CD4-positive, alpha-beta T cell treated with Interleukin-10 for 1 hour (primary cell): ENCODE data around the gene IL1R2.

Experiments
- DNase-seq: peaks from one replicate; pipeline ENCODE4 v3.0.0-alpha.2; 2020

IL1R2 gene

DNA sequence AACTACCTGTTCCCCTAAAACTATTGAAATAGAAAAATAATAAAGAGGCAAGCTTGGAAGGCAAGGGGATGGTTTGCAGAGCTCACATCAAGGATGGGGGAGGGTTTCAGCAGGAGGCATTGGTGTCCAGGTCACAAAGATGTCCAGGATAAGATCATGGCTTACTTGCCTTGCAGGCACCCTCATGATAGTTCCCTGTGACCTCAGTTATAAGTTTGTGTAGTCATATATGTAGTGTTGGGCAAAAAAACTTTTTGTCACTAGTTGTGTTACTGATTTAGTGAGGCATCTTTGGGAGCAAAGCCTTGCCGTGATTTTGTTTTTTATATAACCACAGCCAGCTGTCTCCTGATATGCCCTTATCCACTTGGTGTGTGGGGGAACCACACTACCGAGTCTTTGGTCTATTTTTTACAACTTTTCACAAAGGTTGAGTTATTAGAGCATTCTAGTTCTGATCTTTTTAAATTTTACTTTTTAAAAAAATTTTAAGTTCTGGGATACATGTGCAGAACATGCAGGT lies 53.3 kb downstream of the IL1R2 start:
- DNase-seq, result no peak

DNA sequence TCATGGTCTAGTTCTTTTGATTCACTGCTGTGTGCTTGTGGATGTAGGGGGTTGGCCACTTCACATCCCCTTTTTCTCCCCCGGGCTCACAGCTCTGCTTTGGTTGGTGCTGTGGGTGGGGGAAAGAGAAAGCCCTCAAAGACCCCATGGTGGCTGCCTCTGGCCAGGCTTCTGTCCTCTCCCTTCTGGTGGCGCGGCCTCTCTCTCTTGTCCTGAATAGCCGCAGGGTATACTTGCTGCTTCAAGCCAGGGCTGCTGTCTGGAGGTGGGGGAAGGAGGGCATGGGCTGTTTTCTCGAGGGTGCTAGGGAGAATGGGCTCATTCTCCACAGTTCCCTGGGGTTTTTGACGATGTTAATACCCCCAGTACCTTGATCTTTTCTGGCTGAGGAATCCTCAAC lies 53.9 kb downstream of the IL1R2 start:
- no peak for DNase-seq

DNA sequence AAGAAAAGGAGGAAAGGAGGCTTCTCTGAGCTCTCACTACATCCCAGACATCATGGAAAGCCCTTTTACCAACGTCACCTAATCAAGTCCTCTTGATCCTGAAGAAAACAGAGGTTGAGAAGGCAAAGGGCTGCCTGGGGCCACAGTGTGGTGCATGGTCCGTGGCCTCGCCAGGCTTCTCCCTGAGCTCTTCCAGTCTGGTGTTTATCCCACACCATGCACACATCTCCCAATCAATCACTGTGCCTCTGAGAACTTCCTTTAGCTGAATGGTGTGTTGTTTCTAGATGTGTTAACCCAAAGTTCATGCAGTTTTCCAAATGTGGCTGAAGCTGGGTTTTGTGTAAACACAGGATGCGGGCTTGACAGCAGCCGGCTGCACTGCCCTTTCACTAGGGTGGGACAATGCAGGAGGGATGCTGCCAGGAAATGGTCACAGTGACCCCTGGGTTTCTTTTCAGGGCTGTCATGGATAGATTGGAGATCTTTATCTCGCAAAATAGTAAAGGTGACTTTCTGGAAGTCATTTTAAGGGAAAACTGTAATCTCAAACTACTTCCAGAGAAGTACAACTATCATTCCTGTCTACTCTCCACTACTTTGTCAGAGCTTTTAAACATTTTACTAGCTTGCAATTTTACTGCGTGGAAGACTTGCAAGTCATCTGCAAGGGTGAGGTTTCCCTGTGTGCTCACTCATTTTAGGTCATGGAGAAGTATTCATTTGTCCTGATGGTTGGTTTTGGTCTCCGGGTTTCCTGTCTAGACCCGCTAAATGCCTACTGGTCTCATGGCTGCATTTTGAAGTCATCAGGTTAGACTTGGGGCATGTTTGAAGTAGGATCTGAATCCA lies 54.6 kb downstream of the IL1R2 start:
- DNase-seq, result no peak

DNA sequence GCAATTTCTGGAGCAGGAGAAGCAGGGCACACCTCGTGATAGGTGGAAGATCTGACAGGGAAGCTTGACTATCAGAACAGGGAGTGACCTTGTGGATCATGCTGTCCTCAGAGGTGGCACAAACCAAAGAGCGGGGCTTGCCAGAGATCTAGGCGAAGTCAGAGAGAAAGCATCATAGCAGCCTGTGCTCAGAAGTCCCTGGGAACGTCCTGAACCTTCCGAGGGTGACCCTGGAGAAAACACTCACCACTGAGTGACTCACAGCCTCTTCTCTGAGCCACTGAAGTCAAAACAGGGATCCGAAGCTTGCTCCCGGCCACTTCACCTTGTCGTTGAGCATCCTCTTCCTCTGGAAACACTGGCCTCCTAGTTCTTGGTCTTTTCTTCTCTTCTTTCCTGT lies 56.7 kb downstream of the IL1R2 start:
- no peak for DNase-seq

DNA sequence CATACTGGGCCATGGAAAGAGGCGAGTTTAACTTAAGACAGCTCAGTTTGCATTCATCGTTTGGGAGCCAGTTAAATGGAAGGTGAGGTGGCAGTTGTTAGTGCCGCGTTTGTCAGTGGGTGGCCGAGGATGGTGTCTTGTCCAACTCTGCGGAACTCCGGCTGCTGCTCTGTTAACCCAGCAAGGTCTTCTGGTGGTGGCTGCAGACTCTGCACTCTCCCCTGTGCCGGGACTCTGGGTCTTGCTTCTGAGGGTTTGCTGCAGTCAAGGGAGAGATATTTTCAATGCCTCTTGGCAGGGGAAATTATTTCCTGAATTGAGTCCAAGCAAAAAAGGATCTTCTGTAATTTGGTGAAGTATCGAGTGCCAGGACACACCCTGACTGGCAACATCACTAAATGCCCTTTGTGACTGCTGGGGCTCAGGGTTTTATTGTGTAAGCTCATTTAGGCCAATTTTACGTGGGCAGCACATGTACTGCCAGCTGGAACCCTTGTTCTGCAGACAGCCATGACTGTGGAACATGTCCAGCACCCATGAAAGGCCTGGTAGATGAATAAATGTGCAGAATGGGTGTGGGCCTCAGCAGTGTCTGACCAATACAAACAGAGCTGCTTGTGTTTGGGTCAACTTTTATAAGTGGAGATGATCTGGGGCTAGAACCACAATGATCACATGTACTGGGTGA lies 58.1 kb downstream of the IL1R2 start:
- no peak for DNase-seq

DNA sequence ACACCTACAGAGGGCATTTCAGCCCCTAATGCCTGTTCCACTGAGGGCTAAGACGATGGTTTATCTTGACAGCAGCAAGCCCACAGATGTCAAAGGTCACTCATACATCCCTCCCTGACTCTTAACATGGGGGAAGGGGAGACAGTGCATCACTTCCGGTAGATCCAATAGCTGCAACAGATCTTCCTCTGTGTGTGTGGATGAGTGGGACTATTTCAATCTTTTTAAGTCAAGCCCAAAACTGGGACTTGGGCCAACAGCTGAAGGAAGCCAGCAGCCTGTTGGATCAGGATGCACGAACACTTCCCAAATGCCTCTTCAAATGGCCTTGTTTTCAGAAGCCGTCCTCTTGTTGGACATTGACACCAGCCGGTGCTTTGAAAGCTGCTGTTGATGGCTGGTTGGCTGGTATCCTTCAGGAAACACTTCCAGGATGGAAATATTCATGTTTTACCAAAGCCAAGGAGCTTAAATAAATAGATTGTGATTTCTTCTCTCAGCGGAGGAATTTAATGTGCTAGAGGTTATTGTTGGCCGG lies 59.2 kb downstream of the IL1R2 start:
- DNase-seq, result no peak

DNA sequence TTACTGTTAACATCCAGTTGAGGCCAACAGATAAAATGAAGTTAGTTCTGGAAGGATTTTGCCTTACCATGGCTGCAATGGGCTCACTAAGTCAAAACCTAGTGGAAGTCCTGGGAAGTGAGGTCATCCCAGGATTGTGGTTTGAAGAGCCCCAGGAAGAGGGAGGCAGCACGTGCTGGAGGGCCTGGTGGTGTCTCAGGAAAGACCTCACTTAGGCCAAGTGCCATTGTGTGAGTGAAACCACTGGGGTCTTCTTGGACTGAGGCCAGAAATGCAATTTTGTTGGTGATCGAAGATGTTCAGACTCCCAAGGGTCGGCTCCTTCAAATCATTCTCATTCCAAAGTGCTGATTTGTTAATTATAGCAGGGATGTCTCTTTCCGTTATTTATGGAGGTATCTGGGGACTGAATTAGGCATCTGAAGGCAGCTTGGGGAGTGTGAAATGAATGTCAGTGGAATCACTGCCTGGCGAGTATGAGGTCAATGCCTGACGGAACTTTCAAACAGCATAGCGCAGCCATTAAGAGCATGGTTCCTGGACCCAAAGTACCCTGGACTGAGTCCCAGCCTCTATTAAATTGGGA lies 60.0 kb downstream of the IL1R2 start:
- DNase-seq, result no peak

DNA sequence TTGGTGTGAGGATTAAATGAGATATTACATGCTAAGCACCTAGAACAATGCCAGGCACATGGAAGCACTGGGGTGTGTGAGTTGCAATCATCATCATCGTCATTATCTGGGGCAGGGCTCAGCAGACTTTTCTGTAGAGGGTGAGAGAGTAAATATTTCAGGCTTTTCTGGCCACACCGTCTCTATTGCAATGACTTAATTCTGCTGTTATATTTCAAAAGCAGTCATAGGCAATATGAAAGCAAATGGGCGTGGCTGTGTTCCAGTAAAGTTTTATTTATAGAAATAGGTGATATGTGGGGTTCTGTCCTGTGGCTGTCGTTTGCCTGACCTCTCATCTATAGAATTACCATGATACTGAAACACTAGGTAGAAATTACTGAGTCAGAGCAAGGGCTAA lies 60.6 kb downstream of the IL1R2 start:
- no peak for DNase-seq

DNA sequence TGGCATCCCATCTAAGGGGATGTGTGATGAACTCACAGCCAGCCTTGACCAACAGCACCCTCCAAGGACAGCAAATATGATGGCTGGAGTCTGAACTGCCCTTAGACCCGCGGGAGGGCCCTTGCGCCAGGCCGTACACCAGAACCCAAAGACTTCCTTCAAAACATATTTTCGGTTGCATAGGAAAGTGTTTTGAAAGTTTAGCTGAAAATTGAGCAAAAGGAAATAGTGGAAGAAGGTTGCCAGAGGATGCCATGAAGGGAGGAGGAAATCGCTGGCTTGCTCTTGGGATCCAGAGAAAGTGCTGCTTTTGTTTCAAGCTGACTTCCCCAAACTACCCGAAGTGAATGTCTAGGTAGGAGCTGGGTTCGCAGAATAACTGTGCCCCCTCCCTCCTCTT lies 61.3 kb downstream of the IL1R2 start:
- DNase-seq, result no peak

DNA sequence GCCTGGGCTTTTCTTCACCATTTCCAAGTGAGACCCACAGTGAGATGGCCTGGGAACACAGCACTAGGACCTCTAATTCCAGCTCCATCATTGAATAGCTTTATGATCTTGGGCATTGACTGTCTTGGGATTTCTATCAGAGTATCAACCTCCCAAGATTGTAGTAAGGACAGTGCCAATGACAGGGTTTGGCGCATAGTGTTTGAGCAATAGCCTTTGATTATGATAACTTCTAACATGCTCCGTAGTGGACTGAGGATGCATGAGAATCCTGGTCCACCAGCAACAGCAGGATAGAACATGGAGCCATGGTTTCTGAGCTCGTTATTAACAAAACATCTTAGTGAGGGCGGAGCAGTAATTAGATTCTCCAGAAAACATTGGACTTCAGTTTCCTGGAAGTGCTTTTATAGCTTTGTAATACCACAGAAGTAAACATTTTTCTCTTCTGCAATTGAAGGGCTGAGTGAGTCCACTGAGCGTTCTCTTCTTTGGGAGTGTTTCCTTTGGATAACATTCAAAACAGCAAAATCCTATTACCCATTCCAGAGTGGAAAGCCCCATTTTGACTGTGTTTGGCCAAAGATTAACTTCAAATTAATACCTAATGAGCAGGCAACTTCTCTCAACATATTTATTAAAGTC lies 63.7 kb downstream of the IL1R2 start:
- no peak for DNase-seq

DNA sequence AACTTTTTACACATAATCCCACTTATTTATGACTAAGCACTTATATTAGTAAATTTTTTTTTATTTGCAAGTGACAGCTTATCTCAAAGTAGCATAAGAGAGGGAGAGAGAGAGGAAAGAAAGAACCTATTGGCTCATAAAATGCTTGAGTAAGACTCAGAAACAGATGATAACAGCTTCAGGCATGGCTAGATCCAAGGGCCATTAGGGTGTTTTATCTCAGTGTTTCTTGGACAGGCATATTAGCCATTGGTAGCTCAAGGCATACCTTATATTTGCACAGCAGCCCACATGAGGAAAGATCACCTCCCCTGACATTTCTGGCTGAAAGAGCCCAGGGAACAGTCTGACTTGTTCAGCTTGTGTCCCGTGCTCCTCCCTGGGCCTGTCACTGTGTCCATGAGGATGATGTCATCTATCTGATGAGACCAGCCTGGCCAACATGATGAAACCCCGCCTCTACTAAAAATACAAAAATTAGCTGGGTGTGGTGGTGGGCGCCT lies 64.4 kb downstream of the IL1R2 start:
- DNase-seq, result no peak

DNA sequence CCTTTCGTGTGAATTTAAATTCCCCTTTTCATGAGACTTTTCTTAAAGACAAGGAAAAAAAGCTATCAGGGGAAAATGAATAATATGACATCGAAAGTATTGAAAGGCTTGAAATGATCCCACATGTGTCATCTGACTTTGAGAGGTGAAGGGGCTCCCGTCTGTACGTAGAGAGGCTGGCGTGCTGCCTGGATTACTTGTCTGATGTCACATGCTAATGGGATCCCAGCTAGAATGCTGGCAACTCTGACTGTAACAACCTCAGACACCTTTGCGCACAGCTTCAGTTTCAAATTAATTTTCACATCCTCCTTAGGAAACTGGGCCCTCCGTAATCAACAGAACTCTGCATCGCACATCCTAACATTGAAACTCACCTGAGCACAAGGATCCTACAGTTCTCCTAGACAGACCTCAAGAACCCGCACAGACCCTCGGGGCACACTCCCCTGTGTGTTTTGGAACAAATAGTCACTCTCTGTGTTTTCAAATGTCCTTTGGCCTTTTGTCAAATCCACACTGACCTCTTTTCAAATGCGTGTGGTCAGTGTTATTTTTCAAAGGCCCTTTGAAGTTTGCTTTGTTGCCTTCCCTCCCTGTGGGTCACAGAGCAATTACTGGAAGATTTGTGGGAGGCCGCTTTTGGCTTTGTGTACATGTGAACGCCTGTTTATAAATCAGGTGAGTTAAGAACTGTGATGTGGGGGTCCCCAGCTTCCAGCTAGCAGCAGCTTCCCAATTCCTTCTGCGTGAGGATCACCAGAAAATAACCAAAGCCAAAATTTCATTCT lies 65.9 kb downstream of the IL1R2 start:
- DNase-seq, result no peak

DNA sequence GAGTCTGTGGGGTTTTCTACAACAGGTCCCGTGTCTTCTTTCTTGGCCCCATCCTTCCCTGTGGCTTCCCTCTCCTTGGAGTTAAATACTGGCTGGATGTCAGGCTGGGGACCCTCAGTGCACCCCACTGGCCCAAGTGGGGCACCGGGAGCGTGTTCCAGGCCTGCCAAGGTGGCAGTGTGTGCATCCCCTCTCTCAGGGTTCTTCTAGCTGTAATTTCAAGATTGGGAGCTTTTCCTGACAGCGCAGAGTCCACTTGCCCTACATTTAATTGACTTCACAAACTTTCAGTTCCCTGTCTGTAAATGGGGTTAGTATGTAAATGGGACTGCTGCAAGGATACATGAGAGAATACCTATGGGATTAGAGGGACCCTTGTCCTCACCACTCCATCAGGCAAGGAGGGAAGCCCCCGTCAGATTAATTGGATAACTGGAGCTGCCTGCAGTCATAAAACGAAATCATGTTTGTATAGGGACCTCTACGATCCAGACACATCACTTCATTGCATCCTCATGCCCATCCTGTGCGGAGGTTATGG lies 66.6 kb downstream of the IL1R2 start:
- DNase-seq, result no peak

DNA sequence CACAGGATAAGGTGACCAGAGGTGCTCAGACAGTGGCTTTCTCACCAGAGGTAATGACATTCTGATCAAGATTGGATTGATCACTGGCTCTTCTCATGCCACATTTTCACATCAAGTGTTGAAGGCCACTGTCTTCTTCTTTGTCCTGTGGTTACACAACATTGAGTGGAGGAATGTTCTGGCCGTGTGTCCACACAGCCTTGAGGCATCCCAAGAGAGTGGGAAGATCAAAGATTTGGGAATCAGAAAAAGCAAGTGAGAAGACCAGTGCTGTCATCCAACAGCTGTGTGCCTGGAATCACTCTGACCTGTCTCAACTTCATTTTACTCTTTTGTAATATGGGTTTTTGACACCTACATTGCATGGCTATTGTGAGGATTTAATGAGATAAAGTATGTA lies 67.4 kb downstream of the IL1R2 start:
- no peak for DNase-seq

DNA sequence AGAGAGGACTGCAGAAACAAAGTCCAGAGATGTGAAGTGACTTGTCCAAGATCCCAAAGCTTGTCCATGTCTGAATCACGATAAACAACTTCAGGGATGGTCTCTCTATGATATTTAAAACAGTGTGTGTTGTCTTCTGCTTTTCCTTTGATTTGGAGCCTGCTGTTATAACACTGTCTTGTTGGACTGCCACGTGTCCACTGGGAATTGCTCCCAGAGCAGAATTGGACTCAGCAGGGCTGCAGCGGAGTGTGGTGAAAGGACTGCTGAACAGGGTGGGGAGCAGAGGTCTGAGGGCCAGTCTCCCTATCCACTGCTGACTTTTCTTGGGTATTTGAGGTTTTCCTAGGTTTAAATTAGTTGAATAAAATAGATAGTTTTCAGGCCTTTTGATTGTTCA lies 68.3 kb downstream of the IL1R2 start:
- DNase-seq, result no peak

DNA sequence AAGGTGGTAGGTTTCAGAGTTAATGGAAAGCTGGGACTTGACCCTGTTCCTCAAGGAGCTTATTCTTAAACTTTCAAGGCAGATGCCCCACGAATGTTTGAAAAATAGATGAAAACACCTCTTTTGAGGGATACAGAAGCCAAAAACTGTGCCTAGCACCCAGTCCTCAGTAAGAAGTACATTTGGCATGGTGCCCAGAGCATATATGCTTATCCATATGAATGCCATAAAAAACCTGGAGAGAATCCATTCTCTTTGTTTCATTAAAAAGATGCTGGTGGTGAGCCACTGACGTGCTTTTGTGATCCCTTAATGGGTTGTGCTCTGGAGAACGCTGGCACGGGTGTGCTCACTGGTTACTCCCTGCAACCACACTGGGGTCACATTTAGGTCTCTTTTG lies 69.0 kb downstream of the IL1R2 start:
- no peak for DNase-seq

DNA sequence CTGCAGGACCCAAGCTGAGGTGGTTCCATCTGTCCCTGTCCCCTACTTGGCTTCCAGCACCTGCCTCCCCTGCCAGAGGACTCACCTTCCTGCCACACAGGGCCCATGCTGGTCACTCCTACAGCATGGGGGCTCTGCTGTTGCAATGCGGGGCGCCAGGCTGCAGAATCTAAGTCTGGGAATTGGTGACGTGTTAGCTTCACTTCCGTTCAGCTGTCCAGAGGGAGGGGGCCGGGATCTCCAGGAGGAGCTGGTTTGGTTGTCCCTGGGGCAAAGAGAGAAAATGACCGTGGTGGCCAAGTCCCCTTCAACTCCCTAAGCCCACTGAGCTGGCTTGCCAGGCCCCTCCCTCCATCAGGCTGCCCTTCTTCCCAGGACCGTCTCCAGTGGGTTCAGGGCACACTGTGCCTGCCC lies 69.5 kb downstream of the IL1R2 start:
- no peak for DNase-seq

DNA sequence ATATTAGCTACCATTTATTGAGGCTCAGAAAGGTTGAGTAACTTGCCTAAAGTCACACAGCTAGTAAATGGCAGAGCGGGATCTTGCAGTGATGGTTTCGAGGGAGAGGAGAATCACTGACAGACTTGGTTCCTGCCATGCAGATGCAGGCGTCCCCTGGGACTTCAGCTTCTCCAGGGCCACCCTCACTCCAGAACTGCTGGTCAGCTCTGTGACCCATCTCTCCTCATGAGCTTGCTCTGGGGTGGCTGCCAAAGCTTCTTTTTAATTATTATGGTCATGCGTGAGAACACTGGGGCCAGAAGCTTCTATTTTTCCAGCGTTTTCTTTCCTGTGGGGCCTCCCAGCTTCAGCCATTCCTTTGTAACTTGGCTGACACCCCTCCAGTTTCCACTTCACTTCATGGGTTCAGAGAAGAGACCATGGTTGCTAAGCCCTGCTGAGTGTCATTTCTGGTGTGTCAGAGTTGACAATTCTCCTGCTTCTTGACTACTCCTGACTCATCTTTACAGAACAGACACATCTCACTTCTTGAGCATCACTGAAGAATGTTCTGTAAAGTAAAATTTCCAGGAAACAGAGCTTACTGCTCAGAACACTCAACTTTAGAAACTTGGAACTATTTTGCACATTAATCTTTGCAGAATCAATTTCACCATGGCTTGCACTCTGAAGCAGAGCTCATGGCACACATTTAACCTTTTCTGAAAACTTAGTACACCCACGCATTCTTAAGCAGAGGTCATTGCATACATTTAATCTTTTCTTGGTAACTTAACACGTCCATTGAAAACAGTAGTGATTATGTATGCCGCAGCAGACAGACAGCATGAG lies 70.4 kb downstream of the IL1R2 start:
- no peak for DNase-seq

DNA sequence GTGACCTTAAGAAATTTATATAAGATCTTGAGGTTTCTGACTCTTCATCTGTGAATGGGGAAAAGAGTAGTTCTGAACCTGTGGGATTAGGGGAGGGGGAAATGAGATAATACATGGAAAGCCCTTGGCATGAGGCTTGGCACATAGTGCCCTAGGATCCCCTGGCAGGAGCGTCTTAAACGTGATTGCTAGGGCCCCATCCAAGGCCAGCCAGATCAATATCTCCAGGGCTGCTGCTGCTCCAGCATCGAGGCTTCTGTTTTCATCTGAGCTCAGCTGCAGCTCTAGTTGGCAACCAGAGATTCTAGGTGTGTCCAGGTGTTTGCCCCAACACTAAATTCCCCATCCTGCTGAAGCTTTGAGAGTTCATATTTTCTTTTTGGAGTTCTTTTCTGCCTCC lies 71.0 kb downstream of the IL1R2 start:
- DNase-seq, result no peak

DNA sequence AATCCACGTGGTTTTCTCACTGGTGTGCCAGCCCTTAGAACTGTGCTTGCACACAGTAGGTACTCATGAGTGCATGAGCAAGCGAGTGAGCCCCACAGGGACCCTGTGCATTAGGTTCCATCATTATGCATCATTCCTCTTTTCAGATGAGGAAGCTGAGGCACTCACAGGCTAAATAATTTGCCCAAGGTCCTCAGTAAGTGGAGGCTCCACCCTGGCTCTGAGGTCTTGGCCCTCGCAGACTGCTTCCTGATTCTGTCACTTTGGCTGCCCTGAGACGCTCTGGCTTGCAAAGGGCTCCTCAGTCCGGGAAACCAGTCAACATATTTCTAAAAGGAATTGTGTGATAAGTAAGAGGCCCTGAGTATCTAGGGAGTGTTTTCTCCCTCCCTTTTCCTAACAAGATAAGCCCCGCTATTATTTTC lies 71.7 kb downstream of the IL1R2 start:
- DNase-seq, result no peak
